GM19463 (cell line): ENCODE data around the gene TLCD1.

Experiments
- ATAC-seq: cut with Tn5 transposase; IDR thresholded peaks from one replicate; pipeline ENCODE4 v1.9.1; 2021; ENCODE audit warnings: mild to moderate bottlenecking, moderate library complexity; ENCODE audit not compliant: unreplicated experiment

The TLCD1 gene

DNA sequence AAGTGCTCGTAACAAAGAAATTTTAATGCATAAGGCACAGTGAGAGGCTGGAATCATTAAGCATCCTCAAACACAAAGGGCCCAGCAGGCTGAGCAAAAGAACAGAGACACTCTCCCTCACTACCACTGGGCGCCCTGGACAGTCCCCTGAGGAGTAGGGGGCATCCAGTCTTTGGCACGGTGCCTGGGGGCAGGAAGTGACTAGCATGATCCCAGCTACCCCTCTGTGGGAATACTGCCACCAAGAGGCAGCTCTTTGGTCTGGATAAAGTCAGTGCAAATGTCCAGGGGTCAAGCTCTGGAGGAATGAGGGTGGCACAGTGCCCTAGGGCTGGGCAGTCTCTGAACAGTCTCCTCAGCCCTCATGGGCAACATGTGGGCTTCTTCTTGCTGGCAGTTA, 11.8 kb downstream of the TLCD1 start:
- no peak for ATAC-seq

GRCh38 chr17:28712705-28713415, 13.2 kb downstream of the TLCD1 start:
- no peak for ATAC-seq

DNA sequence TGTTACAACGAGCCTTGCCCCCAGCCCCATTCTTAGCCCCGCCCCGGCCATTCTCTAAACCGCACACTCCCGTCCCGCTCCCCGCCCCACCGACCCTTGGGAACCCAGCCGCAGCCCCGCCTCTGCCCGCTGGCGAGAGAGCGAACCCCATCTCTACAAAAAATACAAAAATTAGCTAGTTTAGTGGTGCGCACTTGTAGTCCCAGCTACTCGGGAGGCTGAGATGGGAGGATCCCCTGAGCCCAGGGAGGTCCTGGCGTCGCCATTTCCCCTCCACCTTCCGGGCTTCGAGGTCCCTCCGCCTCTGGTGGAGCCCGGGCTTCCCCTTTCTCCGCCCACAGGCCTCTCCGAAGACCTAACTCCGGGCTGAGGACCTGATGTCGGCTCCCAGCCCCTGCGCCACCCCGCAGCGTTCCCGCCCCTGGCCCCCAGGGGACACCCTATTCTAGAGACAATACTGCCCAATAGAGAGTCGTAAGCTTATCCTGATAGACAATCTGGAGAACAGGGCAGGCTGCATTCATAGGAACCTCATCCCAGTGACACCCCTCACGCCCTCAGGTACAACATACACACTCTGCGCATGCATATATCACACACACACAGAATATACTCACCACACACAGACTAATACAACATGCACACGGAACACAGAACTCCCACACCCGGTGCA, 13.9 kb downstream of the TLCD1 start:
- no peak for ATAC-seq

DNA sequence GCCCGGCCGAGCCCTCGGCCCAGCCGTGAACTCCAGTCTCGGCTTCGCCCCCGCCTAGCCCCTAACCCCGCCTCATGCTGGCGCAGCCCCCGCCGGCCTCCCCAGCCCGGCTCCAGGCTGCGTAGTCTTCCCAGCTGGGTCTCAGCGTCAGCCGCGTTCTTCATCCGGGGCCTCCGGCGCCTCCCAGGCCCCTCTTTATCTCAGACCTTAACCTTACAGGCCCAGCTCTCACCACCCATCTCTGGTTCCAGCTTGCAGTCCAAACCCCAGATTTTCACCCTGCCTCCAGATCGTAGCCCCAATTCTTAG, 14.4 kb downstream of the TLCD1 start, which contains the start of gene PROCA1:
TSS of gene PROCA1 (minus strand) at position 166 of the 309 bp plus-strand sequence. CDS start 228 bp downstream, outside the sequence.
- peak; percentile 17 for ATAC-seq

GRCh38 chr17:28710861-28711722, 14.9 kb downstream of the TLCD1 start:
- peak; percentile 82 for ATAC-seq

GRCh38 chr17:28707339-28707720, 18.7 kb downstream of the TLCD1 start:
- no peak for ATAC-seq

- ATAC-seq = no peak
Measured at GRCh38 chr17:28706471-28707338, 19.3 kb downstream of the TLCD1 start.

GRCh38 chr17:28705728-28706334, 20.2 kb downstream of the TLCD1 start:
- ATAC-seq = no peak

DNA sequence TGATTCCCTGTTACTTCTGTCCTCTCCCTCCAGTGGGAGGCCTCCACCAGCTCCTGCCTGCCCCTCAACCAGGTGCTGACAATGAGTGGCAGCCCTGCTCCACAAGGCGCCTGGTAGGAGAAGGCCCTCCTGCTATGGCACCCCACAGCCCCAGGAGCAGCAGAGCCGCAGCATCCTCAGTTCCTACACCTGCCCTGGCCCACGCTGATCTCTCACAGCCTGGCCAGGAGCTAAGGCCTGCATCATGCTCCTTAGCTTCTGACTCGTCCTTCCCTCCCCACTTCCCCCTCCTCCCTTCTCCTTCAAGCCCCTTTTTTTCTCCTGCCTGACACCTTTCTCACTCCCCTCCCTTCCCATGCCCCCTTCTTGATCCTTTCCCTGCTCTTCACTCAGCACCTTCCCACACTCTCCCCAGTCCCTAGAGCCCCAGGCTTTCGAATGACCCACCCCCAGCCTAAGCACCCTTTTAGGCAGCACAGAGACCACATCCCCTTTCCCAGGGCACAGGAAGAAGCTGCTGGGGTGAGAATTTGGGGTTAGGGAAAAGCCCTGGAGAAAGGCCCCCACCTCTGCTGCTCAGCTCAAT, 20.9 kb downstream of the TLCD1 start:
- ATAC-seq = no peak

- ATAC-seq = no peak
Measured at GRCh38 chr17:28704219-28704858, 21.7 kb downstream of the TLCD1 start.

GRCh38 chr17:28703552-28704218, 22.3 kb downstream of the TLCD1 start:
- ATAC-seq = no peak

DNA sequence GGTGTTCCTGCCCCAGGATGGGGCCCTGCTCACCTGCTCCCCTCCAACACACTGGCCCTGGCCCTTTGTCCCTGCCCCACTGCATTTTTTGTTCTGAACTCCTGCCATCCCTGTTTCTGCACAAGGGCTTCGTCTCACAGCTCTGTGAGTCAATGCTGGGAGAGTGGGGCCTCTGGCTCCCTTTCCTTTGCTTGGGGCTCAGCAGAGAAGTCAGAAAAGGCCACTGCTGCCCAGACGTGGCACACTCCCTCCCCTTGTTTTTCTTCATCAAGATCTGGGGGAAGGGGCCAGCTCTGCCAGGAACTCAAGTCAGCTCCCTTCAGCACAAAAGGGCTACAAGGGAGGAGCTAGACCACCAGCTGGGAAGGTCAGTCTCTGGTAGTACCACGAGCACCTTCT, 23.3 kb downstream of the TLCD1 start:
- ATAC-seq = no peak

- ATAC-seq = no peak
Measured at GRCh38 chr17:28702026-28702751, 23.8 kb downstream of the TLCD1 start.

DNA sequence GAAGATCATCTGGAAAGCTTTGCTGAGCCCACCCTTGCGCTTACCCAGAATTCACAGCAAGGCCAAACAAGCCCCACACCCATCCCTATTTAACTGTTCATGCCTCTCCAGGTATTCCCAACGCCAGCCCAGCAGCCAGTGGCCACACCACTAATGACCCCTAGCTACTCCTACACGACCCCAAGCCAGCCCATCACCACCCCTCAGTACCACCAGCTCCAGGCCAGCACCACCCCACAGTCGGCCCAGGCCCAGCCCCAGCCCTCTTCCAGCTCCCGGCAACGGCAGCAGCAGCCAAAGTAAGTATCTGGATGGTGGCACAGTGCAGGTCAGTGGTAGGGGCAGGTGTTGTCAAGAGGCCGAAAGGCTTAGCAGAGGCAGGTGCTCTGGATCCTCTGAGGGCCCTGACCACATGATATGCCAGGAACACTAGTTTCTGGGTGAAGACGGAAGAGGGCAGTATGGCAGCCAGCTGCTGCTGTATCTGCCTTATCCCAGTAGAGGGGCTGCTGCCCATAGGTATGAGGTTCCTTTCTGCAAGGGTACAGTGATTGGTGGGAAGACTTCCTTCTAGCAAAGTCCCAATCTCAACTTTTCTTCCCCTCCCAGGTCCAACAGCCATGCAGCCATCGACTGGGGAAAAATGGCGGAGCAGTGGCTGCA, 25.1 kb downstream of the TLCD1 start:
- ATAC-seq = no peak

- no peak for ATAC-seq
Measured at GRCh38 chr17:28700278-28700677, 25.8 kb downstream of the TLCD1 start.

GRCh38 chr17:28698253-28698941, 27.6 kb downstream of the TLCD1 start:
- no peak for ATAC-seq

- ATAC-seq = no peak
Measured at GRCh38 chr17:28693869-28694268, 32.2 kb downstream of the TLCD1 start.
